CD4-positive, alpha-beta T cell treated with Interleukin-15 for 1 hour (primary cell): ENCODE measurements around the gene WDR18.

Experiments used
- DNase-seq: peaks from one replicate; pipeline ENCODE4 v3.0.0-alpha.2; 2020

WDR18 gene

DNA sequence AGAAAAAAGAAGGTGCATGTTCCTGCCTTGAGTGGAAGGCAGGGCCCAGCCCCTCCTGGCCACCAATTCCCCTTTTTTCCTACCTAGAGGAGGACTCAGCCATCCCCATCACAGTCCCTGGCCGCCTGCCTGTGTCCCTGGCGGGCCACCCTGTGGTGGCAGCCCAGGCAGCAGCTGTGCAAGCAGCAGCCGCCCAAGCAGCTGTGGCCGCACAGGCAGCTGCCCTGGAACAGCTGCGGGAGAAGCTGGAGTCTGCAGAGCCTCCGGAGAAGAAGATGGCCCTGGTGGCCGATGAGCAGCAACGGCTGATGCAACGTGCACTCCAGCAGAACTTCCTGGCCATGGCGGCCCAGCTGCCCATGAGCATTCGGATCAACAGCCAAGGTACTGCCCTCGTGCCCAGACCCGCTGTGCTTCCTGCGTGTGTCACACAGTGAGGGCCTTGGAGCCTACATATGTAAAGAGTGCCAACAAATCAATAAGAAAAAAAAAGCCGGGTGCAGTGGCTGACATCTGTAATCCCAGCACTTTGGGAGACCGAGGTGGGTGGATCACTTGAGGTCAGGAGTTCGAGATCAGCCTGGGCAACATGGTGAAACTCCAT lies 17.6 kb upstream of the WDR18 start:
- no peak for DNase-seq

DNA sequence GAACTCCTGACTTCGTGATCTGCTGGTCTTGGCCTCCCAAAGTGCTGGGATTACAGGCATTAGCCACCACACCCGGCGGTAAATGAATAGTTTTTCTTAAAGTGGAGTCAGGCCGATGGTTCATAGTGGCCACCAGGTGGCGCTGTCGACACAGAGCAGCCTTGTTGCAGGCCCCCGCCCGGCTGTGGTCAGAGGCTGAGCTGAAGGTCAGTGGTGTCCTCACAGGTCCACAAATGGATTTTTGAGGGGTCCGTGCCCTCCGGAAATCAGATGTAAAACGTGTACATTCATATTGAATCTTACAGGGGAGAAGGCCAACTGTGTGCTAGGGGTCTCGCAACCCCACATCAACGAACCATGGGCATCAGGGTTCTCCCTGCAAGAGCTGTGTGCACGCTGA lies 13.4 kb upstream of the WDR18 start:
- no peak for DNase-seq

DNA sequence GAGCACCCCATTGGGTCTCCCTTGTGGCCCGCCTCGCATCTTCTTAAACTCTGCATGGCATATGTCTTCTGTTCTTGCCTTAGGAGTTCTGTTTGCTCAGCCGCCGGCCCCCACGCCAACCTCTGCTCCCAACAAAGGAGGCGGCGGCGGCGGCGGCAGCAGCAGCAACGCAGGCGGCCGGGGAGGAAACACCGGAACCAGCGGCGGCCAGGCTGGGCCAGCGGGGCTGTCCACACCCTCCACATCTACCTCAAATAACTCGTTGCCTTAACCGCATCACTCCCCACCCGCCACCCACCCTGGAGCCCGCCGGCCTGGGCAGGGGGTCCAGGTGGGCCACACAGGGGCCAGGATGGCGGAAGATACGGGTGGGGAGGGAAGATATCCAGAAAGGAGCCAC lies 12.3 kb upstream of the WDR18 start:
- DNase-seq, result no peak

DNA sequence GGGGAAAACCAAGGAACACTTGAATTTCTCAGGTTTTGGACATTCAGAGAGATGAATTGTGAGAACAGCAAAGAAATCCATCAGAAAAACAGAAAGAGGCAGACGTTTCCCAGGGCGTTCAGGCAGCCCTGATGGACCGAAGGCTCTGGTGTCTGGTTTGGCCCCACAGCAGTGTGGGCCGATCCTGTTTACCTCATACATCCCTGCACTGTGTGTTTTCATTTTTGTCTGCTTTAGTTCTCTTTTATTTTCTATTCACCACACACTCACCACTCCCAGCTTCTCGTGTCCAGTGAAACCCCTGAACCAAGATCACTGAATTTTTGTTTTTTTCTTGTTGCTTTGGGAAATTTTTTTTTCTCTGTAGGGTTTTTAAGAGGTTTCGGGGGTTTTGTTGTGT lies 11.9 kb upstream of the WDR18 start:
- DNase-seq, result no peak

DNA sequence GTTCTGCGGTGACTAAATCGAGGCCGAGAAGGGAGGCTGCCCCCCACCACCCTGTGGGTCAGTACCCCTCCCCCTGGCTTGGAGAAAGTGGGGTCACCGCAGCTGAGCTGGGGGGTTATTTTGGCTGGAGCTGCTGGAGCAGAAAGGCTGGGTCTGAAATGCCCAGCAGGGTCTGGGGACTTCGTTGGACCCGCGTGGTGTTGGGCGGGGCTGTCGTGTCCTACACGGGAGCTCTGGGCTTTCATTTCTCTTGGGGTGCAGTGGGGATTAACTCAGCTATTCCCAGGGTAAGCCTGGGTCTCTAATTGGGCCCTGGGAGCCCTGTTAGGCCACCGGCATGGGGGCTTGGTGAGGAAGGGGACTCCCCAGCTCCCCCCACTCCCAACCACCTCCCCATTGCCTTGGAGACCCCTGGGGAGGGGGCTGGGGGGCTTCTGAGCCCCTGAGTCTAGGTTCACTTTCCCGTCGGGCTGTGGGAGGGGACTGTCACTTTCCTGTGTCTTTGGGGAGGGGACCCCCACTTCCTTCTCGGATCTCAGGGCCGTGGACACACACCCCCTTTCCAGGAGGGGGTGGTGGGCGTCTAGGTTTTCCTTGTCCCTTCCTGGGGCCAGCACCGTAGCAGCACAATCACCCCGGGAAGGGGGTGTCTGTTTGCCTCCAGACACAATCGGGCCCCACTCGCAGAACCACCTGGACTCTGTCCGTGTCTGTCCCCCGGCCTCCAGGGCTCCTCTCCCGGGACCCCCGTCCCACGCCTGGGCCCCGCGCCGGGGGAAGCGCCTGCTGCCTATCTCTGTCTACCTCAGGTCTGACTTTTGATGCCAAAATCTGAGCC lies 10.2 kb upstream of the WDR18 start:
- DNase-seq, result no peak

DNA sequence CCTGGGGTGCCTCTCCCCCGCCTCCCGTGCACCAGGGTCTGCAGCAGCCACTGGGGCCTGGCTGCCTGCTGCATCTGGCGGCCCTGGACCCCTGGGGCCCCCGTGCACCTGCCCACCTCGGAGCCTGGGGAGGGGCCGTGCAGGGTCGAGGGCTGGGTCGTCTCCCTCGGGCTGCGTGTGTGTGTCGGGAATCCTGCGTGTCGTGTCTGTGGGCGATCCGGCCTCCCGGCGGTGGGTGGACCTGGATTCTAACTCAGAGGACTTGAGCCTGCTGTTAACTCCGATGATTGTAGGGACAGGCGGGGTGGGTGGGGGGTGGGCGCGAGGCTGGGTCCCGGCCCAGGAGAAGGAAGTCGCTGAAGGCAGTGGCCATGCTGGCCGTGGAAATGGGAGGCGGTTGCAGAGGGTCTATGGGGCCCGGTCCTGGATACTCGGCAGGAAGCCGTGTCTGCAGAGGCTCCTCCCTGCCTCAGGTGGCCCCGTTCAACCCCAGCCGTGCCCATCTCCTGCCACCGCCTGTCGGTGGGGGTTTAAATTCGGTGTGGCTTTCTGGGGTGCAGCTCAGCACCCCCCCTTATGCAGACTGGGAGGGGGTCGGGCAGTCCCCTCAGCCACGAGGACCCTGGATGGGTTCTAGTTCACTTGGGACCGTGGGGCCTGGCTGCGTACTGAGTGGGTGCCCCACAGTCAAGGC lies 9.4 kb upstream of the WDR18 start:
- no peak for DNase-seq

DNA sequence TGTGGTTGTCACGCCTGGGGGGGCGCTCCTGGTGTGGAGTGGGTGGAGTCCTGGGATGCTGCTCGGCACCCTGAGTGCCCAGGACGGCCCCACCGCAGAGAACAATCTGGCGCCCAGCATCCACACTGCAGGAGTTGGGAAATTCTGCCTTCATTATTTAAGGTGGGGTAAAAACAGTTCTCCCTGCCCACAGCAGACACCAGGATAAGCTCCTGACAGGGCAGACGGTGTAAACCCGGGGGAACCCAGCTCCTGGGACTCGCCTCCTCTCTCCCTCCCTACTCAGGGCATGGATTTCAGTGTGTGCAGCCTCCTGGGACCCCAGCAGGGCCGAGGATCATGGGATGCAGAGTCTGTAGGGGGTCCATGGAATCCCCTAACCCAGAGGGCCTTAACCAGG lies 7.7 kb upstream of the WDR18 start:
- no peak for DNase-seq

DNA sequence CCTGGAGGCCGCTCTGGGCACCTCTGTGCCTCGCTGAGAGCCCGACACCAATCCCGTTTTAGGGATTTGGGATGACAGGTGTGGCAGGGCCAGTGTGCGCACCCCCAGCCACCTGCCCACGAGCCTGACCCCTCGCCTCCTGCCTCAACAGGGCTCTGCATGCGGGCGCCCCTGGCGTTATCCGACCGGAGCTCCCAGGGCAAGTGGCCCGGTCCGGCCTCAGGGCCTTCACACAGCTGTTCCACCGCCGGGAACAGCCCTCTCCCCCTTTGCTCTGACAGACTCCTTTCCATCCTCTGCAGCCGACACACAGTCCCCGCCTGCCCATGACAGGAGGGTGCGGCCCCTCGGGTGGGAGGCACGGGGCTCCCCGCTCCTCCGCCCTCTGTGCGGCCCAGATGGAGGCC lies 7.1 kb upstream of the WDR18 start:
- no peak for DNase-seq

DNA sequence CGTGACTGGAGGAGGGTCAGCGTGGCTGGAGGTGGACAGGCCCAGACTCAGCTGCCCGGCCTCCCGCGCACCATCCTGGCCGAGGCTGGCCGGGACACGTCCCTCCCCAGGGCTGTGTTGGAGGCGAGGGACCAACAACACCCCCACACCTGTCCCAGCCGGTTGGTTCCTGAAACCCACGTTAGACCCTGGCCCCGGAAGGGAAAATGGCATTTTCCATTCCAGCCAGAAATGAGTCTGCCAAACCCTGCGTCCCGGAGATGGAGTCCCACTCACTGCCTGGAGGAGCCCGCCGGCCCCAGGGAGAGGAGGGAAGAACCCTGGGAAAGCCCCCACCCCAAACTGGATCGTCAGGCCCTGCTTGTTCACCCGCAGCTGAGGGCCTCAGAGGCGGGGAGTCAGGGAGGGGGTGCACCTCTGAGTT lies 4.8 kb upstream of the WDR18 start:
- DNase-seq, result no peak

DNA sequence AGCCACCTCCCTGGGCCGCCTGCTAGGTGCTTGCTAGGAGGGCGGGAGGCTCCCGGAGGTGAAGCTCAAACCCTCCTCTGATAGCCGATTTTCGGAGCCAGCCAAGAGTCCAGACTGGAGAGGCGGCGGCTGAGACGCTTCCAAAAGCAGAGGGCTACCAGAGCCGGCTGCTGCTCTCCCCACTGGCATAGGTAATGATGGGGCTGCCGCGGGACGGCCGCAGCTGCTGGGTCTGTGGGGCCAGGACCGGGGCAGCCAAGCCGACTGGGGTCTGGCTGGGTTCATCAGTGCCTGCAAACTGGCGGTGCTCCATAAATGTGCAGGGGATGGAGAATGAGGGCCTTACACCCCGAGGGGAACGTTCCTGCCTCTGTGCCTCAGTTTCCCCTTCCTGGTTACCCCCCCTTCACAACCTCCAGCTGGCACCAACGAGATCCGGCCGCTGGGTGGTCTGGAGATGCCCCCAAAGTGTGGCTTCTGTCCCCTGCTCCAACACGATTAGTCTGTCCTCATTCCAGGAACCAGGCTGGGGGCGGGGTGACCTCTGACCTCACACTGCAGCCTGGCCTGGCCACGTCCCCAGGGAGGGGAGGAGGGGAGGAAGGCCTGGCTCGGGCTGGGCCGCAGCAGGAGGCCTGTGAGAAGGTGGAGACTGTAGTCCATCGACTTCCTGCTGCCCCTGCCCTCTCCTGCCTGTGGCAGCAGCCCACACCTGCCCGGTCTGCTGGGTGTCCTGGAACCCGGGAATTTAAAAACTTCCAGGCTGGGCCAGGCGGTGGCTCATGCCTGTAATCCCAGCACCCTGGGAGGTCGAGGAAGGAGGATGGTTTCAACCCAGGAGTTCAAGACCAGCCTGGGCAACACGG lies 3.8 kb upstream of the WDR18 start:
- no peak for DNase-seq

DNA sequence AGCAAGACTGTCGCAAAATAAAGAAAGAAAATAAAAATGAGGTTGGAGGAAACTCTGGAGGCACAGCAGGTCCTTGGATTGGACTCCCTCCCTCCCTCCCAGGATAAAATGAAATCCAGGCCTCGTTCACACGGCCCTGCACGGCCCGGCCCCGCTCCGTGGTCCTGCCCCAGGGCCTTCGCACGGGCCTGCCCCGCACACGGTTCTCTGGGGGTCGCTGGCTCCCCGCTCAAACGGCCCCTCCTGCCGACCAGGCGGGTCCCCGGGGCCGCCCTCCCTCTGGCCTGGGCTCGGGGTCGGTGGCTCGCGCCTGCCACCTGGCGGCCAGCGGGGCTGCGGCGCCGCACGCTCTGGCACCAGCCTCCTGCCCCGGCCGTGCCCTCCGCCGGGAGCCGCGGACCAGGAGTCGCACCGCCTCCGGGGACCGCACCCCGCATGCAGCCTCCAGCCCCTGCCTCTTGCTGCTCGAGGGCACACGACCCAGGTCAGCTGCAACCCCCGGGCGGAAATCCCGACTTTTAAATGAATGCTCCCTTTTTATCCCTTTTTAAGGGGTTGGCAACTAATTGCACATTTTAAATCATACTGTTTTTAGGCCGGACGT lies 1.5 kb upstream of the WDR18 start:
- DNase-seq, result peak; percentile 74

DNA sequence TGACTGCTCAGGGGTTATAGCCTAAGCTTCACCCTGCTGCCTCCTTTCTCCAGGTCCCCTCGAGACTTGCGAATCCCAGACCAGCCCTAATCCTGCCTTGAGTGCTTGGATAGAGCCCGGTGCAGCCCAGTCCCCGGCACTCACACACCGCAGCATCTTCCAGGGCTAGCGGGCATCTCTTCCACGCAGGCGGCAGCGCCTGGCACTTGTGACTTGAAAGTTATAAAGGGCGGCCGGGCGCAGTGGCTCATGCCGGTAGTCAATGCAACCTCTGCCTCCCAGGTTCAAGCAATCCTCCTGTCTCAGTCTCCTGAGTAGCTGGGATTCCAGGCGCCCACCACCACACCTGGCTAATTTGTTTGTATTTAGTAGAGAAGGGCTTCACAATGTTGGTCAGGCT lies 1.9 kb downstream of the WDR18 start:
- no peak for DNase-seq

DNA sequence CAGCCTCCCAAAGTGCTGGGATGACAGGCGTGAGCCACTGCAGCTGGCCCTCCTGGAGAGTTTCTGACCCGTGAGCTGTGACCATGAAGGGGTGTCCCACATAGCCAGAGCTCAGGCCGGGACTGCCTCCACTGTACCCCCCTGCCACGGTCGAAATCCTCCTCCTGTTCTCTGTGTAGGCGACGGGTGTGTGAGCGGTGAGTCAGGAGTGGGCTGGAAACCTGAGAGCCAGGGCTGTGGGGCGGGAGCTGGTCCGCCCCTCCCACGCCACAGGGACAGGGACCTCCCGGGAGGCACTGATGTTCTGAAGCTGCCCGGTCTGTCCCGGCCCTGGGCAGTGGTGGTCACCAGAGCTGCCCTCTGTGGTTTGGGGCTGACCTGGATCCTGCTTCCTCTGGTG lies 3.9 kb downstream of the WDR18 start:
- no peak for DNase-seq

DNA sequence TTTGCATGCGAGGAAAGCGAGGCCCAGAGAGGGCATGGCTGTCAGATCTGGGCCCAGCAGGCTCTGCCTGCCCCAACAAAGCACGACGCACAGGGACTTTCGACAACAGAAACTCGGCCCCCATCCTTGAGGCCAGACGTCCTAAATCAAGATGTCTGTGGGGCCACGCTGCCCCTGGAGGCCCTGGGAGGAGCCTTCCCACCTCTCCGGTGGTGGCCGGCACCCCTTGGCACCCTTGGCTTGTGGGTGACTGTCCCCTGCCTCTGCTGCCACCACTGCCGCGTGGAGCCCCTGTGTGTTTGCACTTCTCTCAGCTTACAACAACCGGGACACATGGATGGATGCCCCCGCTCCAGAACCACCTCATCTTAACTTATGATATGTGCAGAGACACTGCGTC lies 4.4 kb downstream of the WDR18 start:
- DNase-seq, result no peak

DNA sequence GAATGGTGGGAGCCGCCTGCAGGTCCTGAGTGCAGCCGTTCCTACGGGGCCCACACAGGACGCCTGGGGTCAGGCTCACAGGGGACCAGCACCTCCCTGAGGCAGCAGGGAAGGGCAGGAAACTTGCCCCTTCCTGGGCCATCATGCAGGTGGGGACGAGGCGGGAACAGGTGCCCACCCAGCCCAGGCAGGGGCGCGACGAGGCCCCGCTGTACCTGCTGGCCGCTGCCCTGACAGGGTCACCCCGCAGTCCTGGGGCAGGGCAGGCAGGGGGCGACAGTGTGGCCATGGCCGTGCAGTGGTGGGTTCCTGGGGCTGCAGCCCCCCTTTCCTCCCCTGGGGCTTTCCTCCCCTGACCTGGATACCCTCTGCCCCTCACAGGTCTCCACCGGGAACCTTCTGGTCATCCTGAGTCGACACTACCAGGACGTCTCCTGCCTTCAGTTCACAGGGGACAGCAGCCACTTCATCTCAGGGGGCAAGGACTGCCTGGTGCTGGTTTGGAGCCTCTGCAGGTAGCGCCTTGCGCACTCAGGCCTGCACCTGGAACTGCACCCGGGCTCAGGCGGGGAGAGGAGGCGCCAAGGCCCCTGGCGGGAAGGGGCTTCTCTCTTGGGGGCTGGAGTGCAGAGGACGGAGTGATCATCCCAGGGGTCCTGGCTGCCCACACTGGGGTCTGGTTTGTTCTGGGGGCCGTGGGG lies 5.4 kb downstream of the WDR18 start:
- no peak for DNase-seq

DNA sequence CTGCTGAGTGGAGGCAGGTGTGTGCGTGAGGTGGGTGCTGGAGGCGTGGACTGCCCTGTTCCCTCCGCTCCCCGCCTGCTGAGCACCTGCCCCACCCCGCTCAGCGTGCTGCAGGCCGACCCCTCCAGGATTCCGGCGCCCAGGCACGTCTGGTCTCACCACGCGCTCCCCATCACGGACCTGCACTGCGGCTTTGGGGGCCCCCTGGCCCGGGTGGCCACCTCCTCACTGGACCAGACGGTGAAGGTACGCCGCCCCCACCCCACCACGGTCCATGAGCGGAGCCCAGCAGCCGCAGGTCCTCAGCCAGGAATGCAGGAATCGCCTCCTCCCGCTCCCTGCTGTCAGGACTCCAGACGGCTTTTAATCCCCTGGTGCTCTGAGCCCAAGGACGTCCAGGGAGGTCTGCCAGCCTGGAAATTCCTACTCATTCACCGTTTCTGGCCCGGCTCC lies 6.0 kb downstream of the WDR18 start:
- DNase-seq, result no peak

DNA sequence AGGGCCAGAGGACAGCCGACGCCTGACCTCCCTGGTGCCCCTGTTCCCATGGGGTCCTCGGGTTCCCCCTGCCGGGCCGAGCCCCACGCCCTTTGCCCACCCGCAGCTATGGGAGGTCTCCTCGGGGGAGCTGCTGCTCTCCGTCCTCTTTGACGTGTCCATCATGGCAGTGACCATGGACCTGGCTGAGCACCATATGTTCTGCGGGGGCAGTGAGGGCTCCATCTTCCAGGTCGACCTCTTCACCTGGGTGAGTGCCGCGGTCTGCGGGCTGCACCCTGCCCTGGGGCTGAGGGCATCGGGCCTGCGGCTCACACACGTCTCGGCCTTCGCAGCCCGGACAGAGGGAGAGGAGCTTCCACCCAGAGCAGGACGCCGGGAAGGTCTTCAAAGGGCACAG lies 6.6 kb downstream of the WDR18 start:
- DNase-seq, result no peak

DNA sequence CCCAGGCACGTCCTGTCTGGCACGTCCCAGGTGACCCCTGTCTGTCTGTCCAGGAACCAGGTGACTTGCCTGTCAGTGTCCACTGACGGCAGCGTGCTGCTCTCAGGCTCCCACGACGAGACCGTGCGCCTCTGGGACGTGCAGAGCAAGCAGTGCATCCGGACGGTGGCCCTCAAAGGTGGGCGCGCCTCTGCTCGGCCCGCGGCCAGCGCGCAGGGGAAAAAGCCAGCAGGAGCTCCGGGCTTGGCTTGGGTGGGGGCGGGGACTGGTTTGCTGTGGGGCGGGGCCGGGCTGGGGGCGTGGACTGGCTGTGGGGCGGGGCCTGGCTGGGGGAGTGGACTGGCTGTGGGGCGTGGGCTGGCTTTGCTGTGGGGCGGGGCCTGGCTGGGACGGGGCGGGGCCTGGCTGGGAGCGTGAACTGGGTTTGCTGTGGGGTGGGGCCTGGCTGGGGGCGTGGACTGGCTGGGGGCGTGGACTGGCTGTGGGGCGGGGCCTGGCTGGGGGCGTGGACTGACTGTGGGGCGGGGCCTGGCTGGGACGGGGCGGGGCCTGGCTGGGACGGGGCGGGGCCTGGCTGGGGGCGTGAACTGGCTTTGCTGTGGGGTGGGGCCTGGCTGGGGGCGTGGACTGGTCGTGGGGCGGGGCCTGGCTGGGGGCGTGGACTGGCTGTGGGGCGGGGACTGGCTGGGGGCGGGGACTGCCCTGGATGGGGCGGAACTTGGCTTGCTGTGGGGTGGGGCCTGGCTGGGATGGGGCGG lies 7.2 kb downstream of the WDR18 start:
- peak; percentile 43 for DNase-seq

DNA sequence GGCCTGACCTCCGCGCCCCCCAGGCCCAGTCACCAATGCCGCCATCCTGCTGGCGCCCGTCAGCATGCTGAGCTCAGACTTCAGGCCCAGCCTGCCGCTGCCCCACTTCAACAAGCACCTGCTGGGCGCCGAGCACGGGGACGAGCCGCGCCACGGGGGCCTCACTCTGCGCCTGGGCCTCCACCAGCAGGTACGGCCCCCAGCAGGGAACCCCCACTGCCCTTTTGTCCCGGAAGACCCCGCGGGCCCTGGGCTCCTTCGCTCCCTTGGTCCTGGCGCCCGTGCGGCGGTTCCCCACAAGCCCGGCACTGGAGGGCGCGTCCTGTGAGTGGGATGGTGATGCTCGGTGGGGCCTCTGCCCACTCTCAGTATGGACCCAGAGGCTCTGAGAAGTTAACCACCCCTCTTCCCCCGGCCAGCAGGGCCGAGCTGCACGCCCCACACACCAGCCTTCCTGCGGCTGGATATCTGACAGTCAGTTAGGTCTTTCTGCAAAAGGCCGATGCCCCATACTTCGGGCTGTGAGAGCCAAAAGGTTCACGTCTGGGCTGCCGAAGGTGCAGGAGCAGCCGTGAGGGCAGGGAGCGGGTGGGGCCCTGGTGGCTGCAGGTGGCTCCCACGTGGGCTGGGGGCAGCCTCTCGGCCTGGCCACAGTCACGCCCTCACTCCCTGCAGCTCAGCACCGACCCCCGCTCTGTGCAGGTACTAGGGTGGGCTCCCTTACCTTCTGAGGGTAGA lies 8.0 kb downstream of the WDR18 start:
- no peak for DNase-seq

DNA sequence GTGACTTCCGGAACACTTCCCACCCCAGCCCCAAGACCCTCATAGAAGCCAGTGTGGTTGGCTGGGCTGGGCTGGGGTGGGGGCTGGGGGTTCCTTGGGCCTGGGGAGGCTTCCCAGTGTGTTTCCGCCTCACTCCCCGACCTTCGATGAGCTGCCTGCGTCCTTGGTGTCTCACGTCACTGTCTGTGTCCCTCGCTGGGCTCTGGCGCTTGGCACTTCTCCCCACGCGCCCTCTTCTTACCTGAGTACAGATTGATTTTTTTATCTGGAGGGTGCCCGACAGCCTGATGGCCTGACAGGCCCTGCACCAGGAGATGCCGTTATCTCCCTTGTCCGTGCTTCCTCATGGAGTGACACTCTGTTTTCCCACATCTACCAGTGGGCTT lies 8.5 kb downstream of the WDR18 start:
- no peak for DNase-seq
